Neural cell (in vitro differentiated cells): ENCODE data around the gene FCRL1.

ENCODE experiments used
- CTCF ChIP-seq: fragments of 450-650 bp; IDR thresholded peaks from 2 replicates; pipeline ENCODE4 v1.5.1; 2014; ENCODE audit warnings: antibody characterized with exemption, mild to moderate bottlenecking, moderate library complexity; ENCODE audit not compliant: poor library complexity, severe bottlenecking
- EP300 ChIP-seq: fragments of 450-650 bp; conservative IDR thresholded peaks from 2 replicates; pipeline ENCODE4 v1.6.1; 2014; ENCODE audit warnings: antibody characterized with exemption, mild to moderate bottlenecking, moderate library complexity; ENCODE audit not compliant: poor library complexity, severe bottlenecking
- EZH2 ChIP-seq: fragments of 200-600, 300-800 bp; shearing (Covaris generic), sonication (generic); IDR thresholded peaks from 2 replicates; pipeline ENCODE4 v1.6.1; 2014; ENCODE audit warnings: antibody characterized with exemption, low read length, borderline replicate concordance, mild to moderate bottlenecking; ENCODE audit not compliant: insufficient read depth, poor library complexity, severe bottlenecking
- MXI1 ChIP-seq: fragments of 450-650 bp; conservative IDR thresholded peaks from 2 replicates; pipeline ENCODE4 v1.6.1; 2014; ENCODE audit warnings: antibody characterized with exemption, mild to moderate bottlenecking; ENCODE audit not compliant: poor library complexity, severe bottlenecking
- POLR2AphosphoS5 ChIP-seq: IDR thresholded peaks from 2 replicates; pipeline ENCODE4 v1.6.1; 2012
- REST ChIP-seq: IDR thresholded peaks from 2 replicates; pipeline ENCODE4 v1.6.1; 2012; ENCODE audit warnings: borderline replicate concordance
- SMC3 ChIP-seq: fragments of 450-650 bp; conservative IDR thresholded peaks from 2 replicates; pipeline ENCODE4 v1.6.1; 2014; ENCODE audit warnings: antibody characterized with exemption, mild to moderate bottlenecking, moderate library complexity; ENCODE audit not compliant: poor library complexity

- no peak for TF ChIP-seq CTCF
- TF ChIP-seq REST = no peak
- no peak for TF ChIP-seq EP300
- no peak for TF ChIP-seq EZH2
- no peak for TF ChIP-seq POLR2AphosphoS5
- no peak for TF ChIP-seq MXI1
- no peak for TF ChIP-seq SMC3
Observed at GRCh38 chr1:157753611-157754010, 66.3 kb downstream of the FCRL1 start.
